H9 (cell line): ENCODE measurements around the gene CARD19. TPM values are rescaled to one million over a fixed set of nuclear protein-coding genes. Genes with fewer than 3 reads are reported as not detected.

ENCODE experiments used
- DNase-seq: peaks from one replicate; pipeline ENCODE4 v3.0.0-alpha.2; 2017
- H2AFZ ChIP-seq: one replicate; pipeline ENCODE4 v1.6.1; 2013; ENCODE audit warnings: mild to moderate bottlenecking, low read length, control low read depth, moderate library complexity
- H2AK5ac ChIP-seq: 2 replicates; pipeline ENCODE4 v1.6.1; 2013; ENCODE audit warnings: low read length, control low read depth, mixed read lengths; ENCODE audit not compliant: insufficient read length
- H2BK120ac ChIP-seq: one replicate; pipeline ENCODE4 v1.6.1; 2013; ENCODE audit warnings: low read depth, mild to moderate bottlenecking, low read length, control low read depth, inconsistent platforms; ENCODE audit not compliant: poor library complexity, severe bottlenecking
- H2BK12ac ChIP-seq: 2 replicates; pipeline ENCODE4 v1.6.1; 2013; ENCODE audit warnings: low read length, control low read depth, mixed read lengths, low read depth; ENCODE audit not compliant: insufficient read length
- H2BK15ac ChIP-seq: 2 replicates; pipeline ENCODE4 v1.6.1; 2013; ENCODE audit warnings: low read depth, low read length, control low read depth
- H2BK20ac ChIP-seq: one replicate; pipeline ENCODE4 v1.6.1; 2013; ENCODE audit warnings: low read depth, mild to moderate bottlenecking, low read length, control low read depth, inconsistent platforms; ENCODE audit not compliant: poor library complexity, severe bottlenecking
- H2BK5ac ChIP-seq: 2 replicates; pipeline ENCODE4 v1.6.1; 2013; ENCODE audit warnings: low read length, control low read depth, mixed read lengths; ENCODE audit not compliant: insufficient read length
- H3K14ac ChIP-seq: 2 replicates; pipeline ENCODE4 v1.6.1; 2013; ENCODE audit warnings: low read length, control low read depth; ENCODE audit not compliant: insufficient read depth
- H3K18ac ChIP-seq: 2 replicates; pipeline ENCODE4 v1.6.1; 2013; ENCODE audit warnings: low read depth, mild to moderate bottlenecking, mixed read lengths, low read length, control low read depth; ENCODE audit not compliant: insufficient read length
- H3K23ac ChIP-seq: 2 replicates; pipeline ENCODE4 v1.6.1; 2013; ENCODE audit warnings: low read length, control low read depth, mixed read lengths, low read depth; ENCODE audit not compliant: insufficient read length
- H3K23me2 ChIP-seq: 2 replicates; pipeline ENCODE4 v1.6.1; 2013; ENCODE audit warnings: low read depth, mild to moderate bottlenecking, mixed read lengths, low read length, control low read depth; ENCODE audit not compliant: insufficient read length, poor library complexity, severe bottlenecking
- H3K27ac ChIP-seq: 2 replicates; pipeline ENCODE4 v1.5.1; 2013; ENCODE audit warnings: low read length, control low read depth, mixed read lengths, low read depth; ENCODE audit not compliant: insufficient read length
- H3K27me3 ChIP-seq: 2 replicates; pipeline ENCODE4 v1.6.1; 2013; ENCODE audit warnings: low read length, control low read depth, inconsistent platforms; ENCODE audit not compliant: insufficient read depth
- H3K4ac ChIP-seq: 2 replicates; pipeline ENCODE4 v1.6.1; 2013; ENCODE audit warnings: low read depth, mild to moderate bottlenecking, control low read depth, inconsistent platforms, low read length, moderate library complexity
- H3K4me1 ChIP-seq: 2 replicates; pipeline ENCODE4 v1.6.1; 2013; ENCODE audit warnings: low read length, control low read depth, inconsistent platforms; ENCODE audit not compliant: insufficient read depth
- H3K4me2 ChIP-seq: 2 replicates; pipeline ENCODE4 v1.6.1; 2013; ENCODE audit warnings: low read length, control low read depth, mixed read lengths; ENCODE audit not compliant: insufficient read length, insufficient read depth
- H3K56ac ChIP-seq: 2 replicates; pipeline ENCODE4 v1.6.1; 2013; ENCODE audit warnings: low read depth, mild to moderate bottlenecking, mixed read lengths, low read length, control low read depth; ENCODE audit not compliant: insufficient read length
- H3K79me1 ChIP-seq: 2 replicates; pipeline ENCODE4 v1.6.1; 2013; ENCODE audit warnings: low read depth, mild to moderate bottlenecking, moderate library complexity, low read length, control low read depth, inconsistent platforms; ENCODE audit not compliant: insufficient read depth, poor library complexity, severe bottlenecking
- H3K79me2 ChIP-seq: 2 replicates; pipeline ENCODE4 v1.6.1; 2013; ENCODE audit warnings: low read length, control low read depth, inconsistent platforms; ENCODE audit not compliant: insufficient read depth
- H3K9ac ChIP-seq: 2 replicates; pipeline ENCODE4 v1.6.1; 2013; ENCODE audit warnings: low read length, control low read depth, mixed read lengths; ENCODE audit not compliant: insufficient read length; ENCODE audit errors: extremely low read depth
- H3K9me3 ChIP-seq: one replicate; pipeline ENCODE4 v1.6.1; 2013; ENCODE audit warnings: low read depth, low read length, inconsistent platforms; ENCODE audit not compliant: control insufficient read depth
- H3T11ph ChIP-seq: one replicate; pipeline ENCODE4 v1.6.1; 2013; ENCODE audit warnings: mild to moderate bottlenecking, low read length, control low read depth, inconsistent platforms
- H4K20me1 ChIP-seq: one replicate; pipeline ENCODE4 v1.6.1; 2013; ENCODE audit not compliant: control insufficient read depth, insufficient read length, insufficient read depth
- H4K5ac ChIP-seq: 2 replicates; pipeline ENCODE4 v1.6.1; 2013; ENCODE audit warnings: low read depth, mild to moderate bottlenecking, mixed read lengths, low read length, control low read depth; ENCODE audit not compliant: insufficient read length
- H4K8ac ChIP-seq: replicated peaks from 2 replicates; pipeline ENCODE4 v1.6.1; 2013; ENCODE audit warnings: low read length, control low read depth, mixed read lengths, low read depth; ENCODE audit not compliant: insufficient read length
- H4K91ac ChIP-seq: 2 replicates; pipeline ENCODE4 v1.6.1; 2013; ENCODE audit warnings: low read depth, mild to moderate bottlenecking, moderate library complexity, mixed read lengths, low read length, control low read depth; ENCODE audit not compliant: insufficient read length
- H3K27ac Mint-ChIP-seq, 3 experiments: 2 replicates in 2 of 3; 3 replicates in 1 of 3; pipeline ENCODE4 v1.8.0; 2020 to 2021; ENCODE audit warnings: mixed read lengths in 3 of 3, mild to moderate bottlenecking in 1 of 3, moderate library complexity in 1 of 3
- H3K27me3 Mint-ChIP-seq: 2 replicates; pipeline ENCODE4 v1.8.0; 2021; ENCODE audit warnings: low read depth, mild to moderate bottlenecking, moderate library complexity, mixed read lengths
- H3K36me3 Mint-ChIP-seq, 3 experiments: 2 replicates in 2 of 3; 3 replicates in 1 of 3; pipeline ENCODE4 v1.8.0; 2020 to 2021; ENCODE audit warnings: low read depth in 3 of 3, mixed read lengths in 3 of 3; ENCODE audit not compliant: insufficient read depth in 1 of 3
- H3K4me1 Mint-ChIP-seq, 2 experiments: 2 replicates each; pipeline ENCODE4 v1.8.0; 2020; ENCODE audit warnings: mixed read lengths in 2 of 2
- H3K4me3 Mint-ChIP-seq, 2 experiments: 2 replicates in 1 of 2; 3 replicates in 1 of 2; pipeline ENCODE4 v1.8.0; 2020 to 2021; ENCODE audit warnings: mild to moderate bottlenecking in 2 of 2, mixed read lengths in 2 of 2, moderate library complexity in 1 of 2
- H3K9me3 Mint-ChIP-seq, 2 experiments: 2 replicates in 1 of 2; 3 replicates in 1 of 2; pipeline ENCODE4 v1.8.0; 2020; ENCODE audit warnings: mild to moderate bottlenecking in 2 of 2, mixed read lengths in 2 of 2, moderate library complexity in 1 of 2
- WGBS: extraction: QIAGEN DNeasy Blood & Tissue Kit; methylation state at CpG from one replicate; pipeline ENCODE4 v1.1.7; 2013; ENCODE audit warnings: missing lambda C conversion rate, low lambda C conversion rate, mixed read lengths; ENCODE audit not compliant: insufficient read length; ENCODE audit errors: extremely low coverage; 5-methylcytosine and 5-hydroxymethylcytosine counted together
- total RNA-seq: library from RNA; stranded (reverse); gene quantifications from 2 replicates; pipeline ENCODE4 v1.2.1, GENCODE V29; 2021
- TF ChIP-seq, protein P1 (sequence below): fragments of 200-600 bp; sonication (generic); conservative IDR thresholded peaks from 3 replicates; pipeline ENCODE4 v1.8.0; 2021; ENCODE audit warnings: antibody characterized with exemption, mild to moderate bottlenecking

CARD19 gene
- total RNA-seq, 1 experiment from 2014 or later: 21.4 TPM

- Histone ChIP-seq H3K23me2 (no peaks in the 10 kb centered on the region), H3K27me3 (no peaks in the 10 kb centered on the region), H2AK5ac (no peak overlapping the region), H3K23ac (no peak overlapping the region), H3K9me3 (no peaks in the 10 kb centered on the region), H3K4ac (no peak overlapping the region), H3K79me1 (no peaks in the 10 kb centered on the region), H2BK12ac (no peak overlapping the region), H3K27ac (no peak overlapping the region), H4K91ac (no peak overlapping the region), H3K4me1 (no peaks in the 10 kb centered on the region), H3T11ph (no peak overlapping the region), H2BK15ac (no peak overlapping the region), H2BK20ac (no peak overlapping the region), H3K79me2 (no peaks in the 10 kb centered on the region), H3K4me2 (no peak overlapping the region), H3K56ac (no peak overlapping the region), H4K20me1 (no peaks in the 10 kb centered on the region), H3K18ac (no peak overlapping the region), H2AFZ (no peak overlapping the region), H4K5ac (no peak overlapping the region), H4K8ac (no peak overlapping the region), H2BK5ac (no peak overlapping the region), H3K9ac (no peak overlapping the region), H3K14ac (no peak overlapping the region), H2BK120ac (no peak overlapping the region)
- DNase-seq: no peak
- no peaks in the 10 kb centered on the region; the same call in 1 of the 2 replicates for H3K27me3 Mint-ChIP-seq
- peaks cover 0 to 6% (median 4%) of the 10 kb centered on the region in 3 experiments; a peak in 3 of 7 replicates for H3K36me3 Mint-ChIP-seq
- WGBS: 100% methylated on average over 4 of the region's 12 CpGs
- H3K27ac Mint-ChIP-seq: no peak overlapping the region
- H3K9me3 Mint-ChIP-seq: no peaks in the 10 kb centered on the region
- H3K4me1 Mint-ChIP-seq: peaks cover 18 to 28% of the 10 kb centered on the region in 2 experiments
- TF ChIP-seq, protein P1, sequence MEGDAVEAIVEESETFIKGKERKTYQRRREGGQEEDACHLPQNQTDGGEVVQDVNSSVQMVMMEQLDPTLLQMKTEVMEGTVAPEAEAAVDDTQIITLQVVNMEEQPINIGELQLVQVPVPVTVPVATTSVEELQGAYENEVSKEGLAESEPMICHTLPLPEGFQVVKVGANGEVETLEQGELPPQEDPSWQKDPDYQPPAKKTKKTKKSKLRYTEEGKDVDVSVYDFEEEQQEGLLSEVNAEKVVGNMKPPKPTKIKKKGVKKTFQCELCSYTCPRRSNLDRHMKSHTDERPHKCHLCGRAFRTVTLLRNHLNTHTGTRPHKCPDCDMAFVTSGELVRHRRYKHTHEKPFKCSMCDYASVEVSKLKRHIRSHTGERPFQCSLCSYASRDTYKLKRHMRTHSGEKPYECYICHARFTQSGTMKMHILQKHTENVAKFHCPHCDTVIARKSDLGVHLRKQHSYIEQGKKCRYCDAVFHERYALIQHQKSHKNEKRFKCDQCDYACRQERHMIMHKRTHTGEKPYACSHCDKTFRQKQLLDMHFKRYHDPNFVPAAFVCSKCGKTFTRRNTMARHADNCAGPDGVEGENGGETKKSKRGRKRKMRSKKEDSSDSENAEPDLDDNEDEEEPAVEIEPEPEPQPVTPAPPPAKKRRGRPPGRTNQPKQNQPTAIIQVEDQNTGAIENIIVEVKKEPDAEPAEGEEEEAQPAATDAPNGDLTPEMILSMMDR: no peak
- H3K4me3 Mint-ChIP-seq: no peak overlapping the region
These were observed 22.2 kb downstream of the CARD19 start for GRCh38 chr9:93117924-93118862.
